H9 (cell line): ENCODE measurements around the gene RGS3. TPM values are rescaled to one million over a fixed set of nuclear protein-coding genes. Genes with fewer than 3 reads are reported as not detected.

Experiments
- DNase-seq: peaks from one replicate; pipeline ENCODE4 v3.0.0-alpha.2; 2017
- H2AFZ ChIP-seq: one replicate; pipeline ENCODE4 v1.6.1; 2013; ENCODE audit warnings: mild to moderate bottlenecking, low read length, control low read depth, moderate library complexity
- H2AK5ac ChIP-seq: 2 replicates; pipeline ENCODE4 v1.6.1; 2013; ENCODE audit warnings: low read length, control low read depth, mixed read lengths; ENCODE audit not compliant: insufficient read length
- H2BK120ac ChIP-seq: one replicate; pipeline ENCODE4 v1.6.1; 2013; ENCODE audit warnings: low read depth, mild to moderate bottlenecking, low read length, control low read depth, inconsistent platforms; ENCODE audit not compliant: poor library complexity, severe bottlenecking
- H2BK12ac ChIP-seq: 2 replicates; pipeline ENCODE4 v1.6.1; 2013; ENCODE audit warnings: low read length, control low read depth, mixed read lengths, low read depth; ENCODE audit not compliant: insufficient read length
- H2BK15ac ChIP-seq: 2 replicates; pipeline ENCODE4 v1.6.1; 2013; ENCODE audit warnings: low read depth, low read length, control low read depth
- H2BK20ac ChIP-seq: one replicate; pipeline ENCODE4 v1.6.1; 2013; ENCODE audit warnings: low read depth, mild to moderate bottlenecking, low read length, control low read depth, inconsistent platforms; ENCODE audit not compliant: poor library complexity, severe bottlenecking
- H2BK5ac ChIP-seq: 2 replicates; pipeline ENCODE4 v1.6.1; 2013; ENCODE audit warnings: low read length, control low read depth, mixed read lengths; ENCODE audit not compliant: insufficient read length
- H3K14ac ChIP-seq: 2 replicates; pipeline ENCODE4 v1.6.1; 2013; ENCODE audit warnings: low read length, control low read depth; ENCODE audit not compliant: insufficient read depth
- H3K18ac ChIP-seq: 2 replicates; pipeline ENCODE4 v1.6.1; 2013; ENCODE audit warnings: low read depth, mild to moderate bottlenecking, mixed read lengths, low read length, control low read depth; ENCODE audit not compliant: insufficient read length
- H3K23ac ChIP-seq: 2 replicates; pipeline ENCODE4 v1.6.1; 2013; ENCODE audit warnings: low read length, control low read depth, mixed read lengths, low read depth; ENCODE audit not compliant: insufficient read length
- H3K23me2 ChIP-seq: 2 replicates; pipeline ENCODE4 v1.6.1; 2013; ENCODE audit warnings: low read depth, mild to moderate bottlenecking, mixed read lengths, low read length, control low read depth; ENCODE audit not compliant: insufficient read length, poor library complexity, severe bottlenecking
- H3K27ac ChIP-seq: 2 replicates; pipeline ENCODE4 v1.5.1; 2013; ENCODE audit warnings: low read length, control low read depth, mixed read lengths, low read depth; ENCODE audit not compliant: insufficient read length
- H3K27me3 ChIP-seq: 2 replicates; pipeline ENCODE4 v1.6.1; 2013; ENCODE audit warnings: low read length, control low read depth, inconsistent platforms; ENCODE audit not compliant: insufficient read depth
- H3K4ac ChIP-seq: 2 replicates; pipeline ENCODE4 v1.6.1; 2013; ENCODE audit warnings: low read depth, mild to moderate bottlenecking, control low read depth, inconsistent platforms, low read length, moderate library complexity
- H3K4me1 ChIP-seq: 2 replicates; pipeline ENCODE4 v1.6.1; 2013; ENCODE audit warnings: low read length, control low read depth, inconsistent platforms; ENCODE audit not compliant: insufficient read depth
- H3K4me2 ChIP-seq: 2 replicates; pipeline ENCODE4 v1.6.1; 2013; ENCODE audit warnings: low read length, control low read depth, mixed read lengths; ENCODE audit not compliant: insufficient read length, insufficient read depth
- H3K56ac ChIP-seq: 2 replicates; pipeline ENCODE4 v1.6.1; 2013; ENCODE audit warnings: low read depth, mild to moderate bottlenecking, mixed read lengths, low read length, control low read depth; ENCODE audit not compliant: insufficient read length
- H3K79me1 ChIP-seq: 2 replicates; pipeline ENCODE4 v1.6.1; 2013; ENCODE audit warnings: low read depth, mild to moderate bottlenecking, moderate library complexity, low read length, control low read depth, inconsistent platforms; ENCODE audit not compliant: insufficient read depth, poor library complexity, severe bottlenecking
- H3K79me2 ChIP-seq: 2 replicates; pipeline ENCODE4 v1.6.1; 2013; ENCODE audit warnings: low read length, control low read depth, inconsistent platforms; ENCODE audit not compliant: insufficient read depth
- H3K9ac ChIP-seq: 2 replicates; pipeline ENCODE4 v1.6.1; 2013; ENCODE audit warnings: low read length, control low read depth, mixed read lengths; ENCODE audit not compliant: insufficient read length; ENCODE audit errors: extremely low read depth
- H3K9me3 ChIP-seq: one replicate; pipeline ENCODE4 v1.6.1; 2013; ENCODE audit warnings: low read depth, low read length, inconsistent platforms; ENCODE audit not compliant: control insufficient read depth
- H3T11ph ChIP-seq: one replicate; pipeline ENCODE4 v1.6.1; 2013; ENCODE audit warnings: mild to moderate bottlenecking, low read length, control low read depth, inconsistent platforms
- H4K20me1 ChIP-seq: one replicate; pipeline ENCODE4 v1.6.1; 2013; ENCODE audit not compliant: control insufficient read depth, insufficient read length, insufficient read depth
- H4K5ac ChIP-seq: 2 replicates; pipeline ENCODE4 v1.6.1; 2013; ENCODE audit warnings: low read depth, mild to moderate bottlenecking, mixed read lengths, low read length, control low read depth; ENCODE audit not compliant: insufficient read length
- H4K8ac ChIP-seq: replicated peaks from 2 replicates; pipeline ENCODE4 v1.6.1; 2013; ENCODE audit warnings: low read length, control low read depth, mixed read lengths, low read depth; ENCODE audit not compliant: insufficient read length
- H4K91ac ChIP-seq: 2 replicates; pipeline ENCODE4 v1.6.1; 2013; ENCODE audit warnings: low read depth, mild to moderate bottlenecking, moderate library complexity, mixed read lengths, low read length, control low read depth; ENCODE audit not compliant: insufficient read length
- H3K27ac Mint-ChIP-seq, 3 experiments: 2 replicates in 2 of 3; 3 replicates in 1 of 3; pipeline ENCODE4 v1.8.0; 2020 to 2021; ENCODE audit warnings: mixed read lengths in 3 of 3, mild to moderate bottlenecking in 1 of 3, moderate library complexity in 1 of 3
- H3K27me3 Mint-ChIP-seq: 2 replicates; pipeline ENCODE4 v1.8.0; 2021; ENCODE audit warnings: low read depth, mild to moderate bottlenecking, moderate library complexity, mixed read lengths
- H3K36me3 Mint-ChIP-seq, 3 experiments: 2 replicates in 2 of 3; 3 replicates in 1 of 3; pipeline ENCODE4 v1.8.0; 2020 to 2021; ENCODE audit warnings: low read depth in 3 of 3, mixed read lengths in 3 of 3; ENCODE audit not compliant: insufficient read depth in 1 of 3
- H3K4me1 Mint-ChIP-seq, 2 experiments: 2 replicates each; pipeline ENCODE4 v1.8.0; 2020; ENCODE audit warnings: mixed read lengths in 2 of 2
- H3K4me3 Mint-ChIP-seq, 2 experiments: 2 replicates in 1 of 2; 3 replicates in 1 of 2; pipeline ENCODE4 v1.8.0; 2020 to 2021; ENCODE audit warnings: mild to moderate bottlenecking in 2 of 2, mixed read lengths in 2 of 2, moderate library complexity in 1 of 2
- H3K9me3 Mint-ChIP-seq, 2 experiments: 2 replicates in 1 of 2; 3 replicates in 1 of 2; pipeline ENCODE4 v1.8.0; 2020; ENCODE audit warnings: mild to moderate bottlenecking in 2 of 2, mixed read lengths in 2 of 2, moderate library complexity in 1 of 2
- CTCF ChIP-seq: fragments of 200-600 bp; sonication (generic); conservative IDR thresholded peaks from 3 replicates; pipeline ENCODE4 v1.8.0; 2021; ENCODE audit warnings: antibody characterized with exemption, mild to moderate bottlenecking
- total RNA-seq: library from RNA; stranded (reverse); gene quantifications from 2 replicates; pipeline ENCODE4 v1.2.1, GENCODE V29; 2021

Gene RGS3
- total RNA-seq, 1 experiment from 2014 or later: 13.9 TPM

GRCh38 chr9:113431191-113431590 is 32.3 kb upstream of the RGS3 start:
- Histone ChIP-seq H3K4me1 (no peaks in the 10 kb centered on the region), H2AK5ac (no peak overlapping the region), H2BK20ac (no peak overlapping the region), H2AFZ (no peak overlapping the region), H2BK5ac (no peak overlapping the region), H3K56ac (no peak overlapping the region), H3K23me2 (no peaks in the 10 kb centered on the region), H4K91ac (no peak overlapping the region), H3K27me3 (no peaks in the 10 kb centered on the region), H3K9me3 (no peaks in the 10 kb centered on the region), H3K23ac (no peak overlapping the region), H3T11ph (no peak overlapping the region), H2BK12ac (no peak overlapping the region), H3K79me1 (no peaks in the 10 kb centered on the region), H3K4ac (no peak overlapping the region), H2BK15ac (no peak overlapping the region), H3K9ac (no peak overlapping the region), H3K4me2 (no peak overlapping the region), H2BK120ac (no peak overlapping the region), H3K14ac (no peak overlapping the region), H3K18ac (no peak overlapping the region), H4K20me1 (no peaks in the 10 kb centered on the region), H3K27ac (no peak overlapping the region), H4K8ac (no peak overlapping the region), H4K5ac (no peak overlapping the region), H3K79me2 (no peaks in the 10 kb centered on the region)
- H3K27me3 Mint-ChIP-seq: peaks cover 21% of the 10 kb centered on the region
- H3K36me3 Mint-ChIP-seq: no peaks in the 10 kb centered on the region; a peak in 1 of 7 replicates
- H3K4me3 Mint-ChIP-seq: no peak overlapping the region
- TF ChIP-seq CTCF: no peak
- no peak overlapping the region for H3K27ac Mint-ChIP-seq
- peaks cover 0 to 7% of the 10 kb centered on the region in 2 experiments; a peak in 1 of 5 replicates for H3K9me3 Mint-ChIP-seq
- DNase-seq: no peak
- H3K4me1 Mint-ChIP-seq: no peaks in the 10 kb centered on the region
